GM20431 (cell line): ENCODE measurements around the gene ARAP1.

Experiments
- in situ Hi-C: fragments of 300-500 bp; cut with MseI, MboI; formaldehyde crosslinking; loops from one replicate; pipeline ENCODE4 v1.15.0; 2020; ENCODE audit warnings: low sequenced_read_pairs; ENCODE audit not compliant: unreplicated experiment

Gene ARAP1

GRCh38 chr11:72780296-72781062 is 28.3 kb upstream of the ARAP1 start:
- in situ Hi-C loops: loop anchor here (10.0 kb wide), 1 partner anchor 56 kb away; no protein-coding TSS in a partner anchor

GRCh38 chr11:72779495-72780128 is 27.4 kb upstream of the ARAP1 start:
- in situ Hi-C loops: loop anchor here (10.0 kb wide), 1 partner anchor 55 kb away; no protein-coding TSS in a partner anchor

- in situ Hi-C loops: no loop called here
Measured at GRCh38 chr11:72778535-72779494, 26.6 kb upstream of the ARAP1 start.

GRCh38 chr11:72777755-72778278 is 25.6 kb upstream of the ARAP1 start:
- in situ Hi-C loops: no loop called here

GRCh38 chr11:72776844-72777754 is 24.9 kb upstream of the ARAP1 start:
- in situ Hi-C loops: no loop called here

- in situ Hi-C loops: no loop called here
Measured at GRCh38 chr11:72776117-72776843, 24.1 kb upstream of the ARAP1 start.

- in situ Hi-C loops: no loop called here
Measured at GRCh38 chr11:72775288-72776110, 23.3 kb upstream of the ARAP1 start.

- in situ Hi-C loops: no loop called here
Measured at GRCh38 chr11:72774499-72774898, 22.3 kb upstream of the ARAP1 start.

- in situ Hi-C loops: no loop called here
Measured at GRCh38 chr11:72773696-72774095, 21.5 kb upstream of the ARAP1 start.

GRCh38 chr11:72773291-72773690 is 21.1 kb upstream of the ARAP1 start:
- in situ Hi-C loops: no loop called here

GRCh38 chr11:72772059-72772458 is 19.9 kb upstream of the ARAP1 start:
- in situ Hi-C loops: no loop called here

GRCh38 chr11:72771507-72771906 is 19.3 kb upstream of the ARAP1 start:
- in situ Hi-C loops: no loop called here

GRCh38 chr11:72770799-72771198 is 18.6 kb upstream of the ARAP1 start:
- in situ Hi-C loops: no loop called here

GRCh38 chr11:72769680-72770079 is 17.5 kb upstream of the ARAP1 start:
- in situ Hi-C loops: no loop called here

GRCh38 chr11:72768581-72768980 is 16.4 kb upstream of the ARAP1 start:
- in situ Hi-C loops: no loop called here

GRCh38 chr11:72767203-72768062 is 15.2 kb upstream of the ARAP1 start:
- in situ Hi-C loops: no loop called here
